Panc1 (cell line): ENCODE measurements around the gene LRIT1. TPM values are rescaled to one million over a fixed set of nuclear protein-coding genes. Genes with fewer than 3 reads are reported as not detected.

ENCODE experiments used
- ATAC-seq: fragments of 200-7000 bp; cut with Tn5 transposase; 2 replicates; pipeline ENCODE4 v1.9.1; 2020; ENCODE audit warnings: mild to moderate bottlenecking, moderate library complexity
- BruUV-seq: library from RNA; stranded (reverse); fragments of 400-500 nt; replicated peaks from 2 replicates; lab custom pipeline; 2021; lab: Mats Ljungman, UMichigan
- CTCF ChIA-PET: fragments of 300-600 bp; sonication (Branson Sonifier 250); formaldehyde crosslinking; loops from one replicate; lab custom pipeline; 2022; ENCODE audit warnings: antibody characterized with exemption; lab: Charles Lee
- POLR2A ChIA-PET: fragments of 300-600 bp; sonication (Branson Sonifier 250); formaldehyde crosslinking; loops from one replicate; lab custom pipeline; 2022; ENCODE audit warnings: antibody characterized with exemption; lab: Charles Lee
- DNase-seq: peaks from one replicate; pipeline ENCODE4 v3.0.0-alpha.2; 2010; ENCODE audit warnings: low read depth, low spot score
- H3K27ac ChIP-seq: 2 replicates; pipeline ENCODE4 v1.5.1; 2011; ENCODE audit warnings: mild to moderate bottlenecking, low read length, inconsistent platforms
- H3K27me3 ChIP-seq: fragments of 200-500 bp; sonication (Bioruptor generic); 2 replicates; pipeline ENCODE4 v1.6.0; 2014; ENCODE audit warnings: low read length, inconsistent platforms; ENCODE audit not compliant: control insufficient read depth, insufficient read depth
- H3K36me3 ChIP-seq: fragments of 200-500 bp; sonication (Bioruptor generic); 2 replicates; pipeline ENCODE4 v1.5.1; 2014; ENCODE audit warnings: inconsistent platforms, mild to moderate bottlenecking, low read length, moderate library complexity; ENCODE audit not compliant: control insufficient read depth, insufficient read depth
- H3K4me1 ChIP-seq: 2 replicates; pipeline ENCODE4 v1.5.1; 2011; ENCODE audit warnings: inconsistent platforms, mild to moderate bottlenecking, low read length, moderate library complexity; ENCODE audit not compliant: control insufficient read depth, insufficient read depth
- H3K4me3 ChIP-seq, 2 experiments: 2 replicates each; pipeline ENCODE4 v1.5.1; 2011 to 2012; ENCODE audit warnings: low read depth in 2 of 2, low read length in 2 of 2, mild to moderate bottlenecking in 2 of 2, inconsistent platforms in 1 of 2, moderate library complexity in 1 of 2
- H3K9me3 ChIP-seq: fragments of 200-500 bp; sonication (Bioruptor generic); 2 replicates; pipeline ENCODE4 v1.5.1; 2014; ENCODE audit warnings: low read depth, mild to moderate bottlenecking, inconsistent platforms, low read length, moderate library complexity; ENCODE audit not compliant: control insufficient read depth, insufficient read depth
- POLR2AphosphoS5 ChIP-seq: IDR thresholded peaks from 2 replicates; pipeline ENCODE4 v1.6.1; 2012; ENCODE audit warnings: mild to moderate bottlenecking, low read depth, low read length, moderate library complexity
- SIN3A ChIP-seq: IDR thresholded peaks from 2 replicates; pipeline ENCODE4 v1.6.1; 2012; ENCODE audit warnings: low read depth, mild to moderate bottlenecking, low read length, moderate library complexity, borderline replicate concordance; ENCODE audit not compliant: insufficient read depth
- TCF7L2 ChIP-seq: IDR thresholded peaks from 2 replicates; pipeline ENCODE4 v1.6.1; 2011; ENCODE audit warnings: mild to moderate bottlenecking, low read depth, low read length, inconsistent platforms
- in situ Hi-C: cut with HindIII; loops from 2 replicates; pipeline ENCODE4 v1.10.0; 2016; ENCODE audit warnings: low sequenced_read_pairs, low pct_unique_long_range_greater_than_20kb
- intact Hi-C: fragments of 100-400 bp; cut with micrococcal nuclease; formaldehyde crosslinking; loops from one replicate; pipeline ENCODE4 v1.10.0; 2022; ENCODE audit not compliant: unreplicated experiment
- total RNA-seq: library from RNA; stranded (reverse); gene quantifications from one replicate; pipeline ENCODE4 v1.2.1, GENCODE V29; 2021; ENCODE audit not compliant: unreplicated experiment
- TF ChIP-seq, protein P1 (sequence below), 2 experiments: IDR thresholded peaks; 2 replicates each; pipeline ENCODE4 v1.6.1; 2011 to 2012; ENCODE audit warnings: low read depth in 2 of 2, control low read depth in 1 of 2, low read length in 1 of 2, mild to moderate bottlenecking in 1 of 2, moderate library complexity in 1 of 2; ENCODE audit not compliant: insufficient read depth in 1 of 2

Gene LRIT1
- total RNA-seq, 1 experiment from 2014 or later: not detected

DNA sequence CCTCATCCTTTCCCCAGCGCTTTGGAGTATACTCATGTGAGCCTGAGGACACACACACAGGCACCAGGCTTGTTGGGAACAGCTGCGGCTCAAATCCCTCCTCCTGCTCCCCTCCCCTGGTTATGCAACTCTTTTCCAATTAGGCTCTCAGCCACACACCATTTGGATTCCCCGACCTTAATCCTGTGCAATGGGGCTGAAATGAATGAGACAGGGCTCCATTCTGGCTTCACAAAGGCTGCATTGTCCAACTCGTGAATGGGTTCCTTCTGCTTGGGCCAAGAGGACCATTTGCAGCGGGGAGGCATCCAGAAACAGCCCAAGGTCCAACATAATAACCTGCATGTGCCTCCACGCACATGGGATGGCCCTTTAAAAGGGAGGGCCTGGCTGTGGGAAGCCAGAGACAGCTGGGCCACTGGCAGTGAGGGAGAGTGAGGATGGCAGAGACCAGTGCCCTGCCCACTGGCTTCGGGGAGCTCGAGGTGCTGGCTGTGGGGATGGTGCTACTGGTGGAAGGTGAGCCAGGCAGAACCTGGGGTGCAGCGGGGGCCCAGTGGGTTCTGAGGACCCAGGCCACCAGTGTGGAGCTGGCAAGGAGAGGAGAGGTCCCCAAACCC lies 3.4 kb upstream of the LRIT1 start, which contains the start of gene RGR:
Gene RGR (plus strand): TSS at position 403 of the 620 bp plus-strand sequence. CDS start 38 bp downstream, at position 441.
- no peak for DNase-seq
- H3K4me3 ChIP-seq: no peak within 1 kb of the TSS
- ChIA-PET POLR2A (no interaction called here), CTCF (interaction anchor here (0.5 to 0.6 kb wide), 2 partner anchors 22 to 247 kb away, joined by 3 to 5 read pairs; no protein-coding TSS in a partner anchor)
- no peak within 1 kb of the TSS for H3K27ac ChIP-seq
- no peak for ATAC-seq
- intact Hi-C loops: no loop called here
- H3K36me3 ChIP-seq: no peaks in the 10 kb centered on the region
- 0 out of 2 replicates have a peak, but pooled peaks cover 4% of the 10 kb centered on the region for H3K27me3 ChIP-seq
- no peaks in the 10 kb centered on the region for H3K4me1 ChIP-seq
- BruUV-seq: no TSS peak
- no peaks in the 10 kb centered on the region for H3K9me3 ChIP-seq
- in situ Hi-C loops: no loop called here
- TF ChIP-seq POLR2AphosphoS5: no peak
- no peak for TF ChIP-seq SIN3A

DNA sequence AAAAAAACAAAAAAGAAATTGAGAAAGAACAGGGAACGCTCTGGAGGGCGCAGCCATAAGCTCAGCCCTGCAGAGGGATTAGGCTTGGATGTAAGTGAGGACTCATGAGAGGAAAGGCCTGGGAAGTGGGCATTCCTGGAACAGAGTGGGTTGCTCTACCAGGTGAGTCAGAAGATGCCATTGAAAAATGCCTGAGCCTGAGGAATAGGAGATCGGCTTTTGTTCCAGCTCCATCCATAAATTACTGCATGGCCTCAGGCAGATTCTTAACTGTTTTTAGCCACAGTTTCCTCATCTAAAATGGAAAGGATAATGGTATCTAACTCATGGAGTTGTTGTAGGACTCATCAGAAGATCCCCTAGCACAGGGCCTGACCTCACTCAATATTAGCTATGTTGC lies 2.4 kb upstream of the LRIT1 start:
- no peaks in the 10 kb centered on the region for H3K36me3 ChIP-seq
- ATAC-seq (no peak), DNase-seq (no peak)
- no peaks in the 10 kb centered on the region for H3K9me3 ChIP-seq
- H3K27ac ChIP-seq: no peak overlapping the region
- H3K27me3 ChIP-seq: peaks cover 10% of the 10 kb centered on the region; the same call in 1 of the 2 replicates
- TF ChIP-seq POLR2AphosphoS5: no peak
- TF ChIP-seq, protein P1, sequence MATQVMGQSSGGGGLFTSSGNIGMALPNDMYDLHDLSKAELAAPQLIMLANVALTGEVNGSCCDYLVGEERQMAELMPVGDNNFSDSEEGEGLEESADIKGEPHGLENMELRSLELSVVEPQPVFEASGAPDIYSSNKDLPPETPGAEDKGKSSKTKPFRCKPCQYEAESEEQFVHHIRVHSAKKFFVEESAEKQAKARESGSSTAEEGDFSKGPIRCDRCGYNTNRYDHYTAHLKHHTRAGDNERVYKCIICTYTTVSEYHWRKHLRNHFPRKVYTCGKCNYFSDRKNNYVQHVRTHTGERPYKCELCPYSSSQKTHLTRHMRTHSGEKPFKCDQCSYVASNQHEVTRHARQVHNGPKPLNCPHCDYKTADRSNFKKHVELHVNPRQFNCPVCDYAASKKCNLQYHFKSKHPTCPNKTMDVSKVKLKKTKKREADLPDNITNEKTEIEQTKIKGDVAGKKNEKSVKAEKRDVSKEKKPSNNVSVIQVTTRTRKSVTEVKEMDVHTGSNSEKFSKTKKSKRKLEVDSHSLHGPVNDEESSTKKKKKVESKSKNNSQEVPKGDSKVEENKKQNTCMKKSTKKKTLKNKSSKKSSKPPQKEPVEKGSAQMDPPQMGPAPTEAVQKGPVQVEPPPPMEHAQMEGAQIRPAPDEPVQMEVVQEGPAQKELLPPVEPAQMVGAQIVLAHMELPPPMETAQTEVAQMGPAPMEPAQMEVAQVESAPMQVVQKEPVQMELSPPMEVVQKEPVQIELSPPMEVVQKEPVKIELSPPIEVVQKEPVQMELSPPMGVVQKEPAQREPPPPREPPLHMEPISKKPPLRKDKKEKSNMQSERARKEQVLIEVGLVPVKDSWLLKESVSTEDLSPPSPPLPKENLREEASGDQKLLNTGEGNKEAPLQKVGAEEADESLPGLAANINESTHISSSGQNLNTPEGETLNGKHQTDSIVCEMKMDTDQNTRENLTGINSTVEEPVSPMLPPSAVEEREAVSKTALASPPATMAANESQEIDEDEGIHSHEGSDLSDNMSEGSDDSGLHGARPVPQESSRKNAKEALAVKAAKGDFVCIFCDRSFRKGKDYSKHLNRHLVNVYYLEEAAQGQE (IDR thresholded peaks at IDR 0.05; ENCODE audit: insufficient read depth in 1 of 2, low read depth in 2 of 2, low read length in 1 of 2): no peak
- BruUV-seq: no TSS peak
- intact Hi-C loops: no loop called here
- in situ Hi-C loops: no loop called here
- H3K4me3 ChIP-seq: no peak overlapping the region
- ChIA-PET CTCF (no interaction called here), POLR2A (no interaction called here)
- no peaks in the 10 kb centered on the region for H3K4me1 ChIP-seq

DNA sequence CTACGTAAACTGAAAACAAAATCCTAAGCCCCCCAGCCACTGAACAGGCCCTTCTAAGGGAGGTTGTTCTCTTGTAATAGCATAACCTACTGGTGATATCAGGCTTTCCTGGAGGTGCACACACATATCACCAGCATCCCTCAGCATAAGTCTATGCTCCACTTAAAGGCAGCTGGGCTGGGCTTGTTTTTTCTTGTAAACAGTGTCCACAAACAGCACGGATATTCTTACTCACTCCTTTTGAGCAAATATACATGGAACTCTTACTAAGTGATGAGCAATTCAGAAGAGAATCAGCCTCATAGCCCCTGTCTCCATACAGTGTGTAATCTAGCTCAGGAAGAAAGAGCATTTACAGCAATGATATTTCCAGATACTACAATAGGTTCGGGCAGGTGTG lies 2.4 kb downstream of the LRIT1 start:
- POLR2A ChIA-PET: no interaction called here
- Histone ChIP-seq H3K27me3 (peaks cover 9% of the 10 kb centered on the region; the same call in 1 of the 2 replicates), H3K4me1 (no peaks in the 10 kb centered on the region), H3K9me3 (no peaks in the 10 kb centered on the region), H3K4me3 (no peak overlapping the region), H3K36me3 (no peaks in the 10 kb centered on the region), H3K27ac (no peak overlapping the region)
- no peak for ATAC-seq
- CTCF ChIA-PET: no interaction called here
- intact Hi-C loops: no loop called here
- no peak for TF ChIP-seq TCF7L2
- no peak for TF ChIP-seq SIN3A
- TF ChIP-seq, protein P1 (IDR thresholded peaks at IDR 0.05; ENCODE audit: insufficient read depth in 1 of 2, low read depth in 2 of 2, low read length in 1 of 2): no peak
- in situ Hi-C loops: no loop called here
- DNase-seq: no peak
- no TSS peak for BruUV-seq
